HG03025 (cell line): Measurements from ENCODE around the gene RAPGEF1.
"Not testable (repeated sequence)": the region's sequence is repeated elsewhere in the genome, so short reads cannot be mapped to it uniquely, and the experiment has no call there.

Experiments
- ATAC-seq: cut with Tn5 transposase; IDR thresholded peaks from one replicate; pipeline ENCODE4 v1.9.1; 2021; ENCODE audit warnings: mild to moderate bottlenecking, moderate library complexity; ENCODE audit not compliant: unreplicated experiment, low FRiP score

The RAPGEF1 gene

GRCh38 chr9:131753751-131754150 is 13.9 kb upstream of the RAPGEF1 start:
- ATAC-seq = not testable (repeated sequence)

DNA sequence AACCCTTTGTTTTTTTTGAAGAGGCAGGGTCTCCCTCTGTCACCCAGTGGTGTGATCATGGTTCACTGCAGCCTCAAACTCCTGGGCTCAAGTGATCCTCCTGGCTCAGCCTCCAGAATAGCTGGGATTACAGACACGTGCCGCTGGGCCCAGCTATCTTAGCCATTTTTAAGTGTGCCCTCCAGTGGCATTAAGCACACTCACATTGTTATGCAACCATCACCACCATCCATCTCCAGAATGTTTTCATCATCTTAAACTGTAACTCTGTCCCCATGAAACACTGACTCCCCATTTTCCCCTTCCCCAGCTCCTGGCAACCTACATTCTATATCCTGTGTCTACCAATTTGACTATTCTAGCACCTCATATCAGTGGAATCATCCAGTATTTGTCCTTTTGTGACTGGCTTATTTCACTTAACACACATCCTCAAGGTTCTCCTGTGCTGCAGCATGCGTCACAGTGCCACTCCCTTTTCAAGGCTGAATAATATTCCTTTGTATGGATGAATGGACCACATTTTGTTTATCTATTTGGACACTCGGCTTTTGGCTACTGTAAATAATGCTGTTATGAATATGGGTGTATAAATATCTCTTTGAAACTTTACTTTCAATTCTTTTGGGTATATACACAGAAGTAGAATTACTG is 12.5 kb upstream of the RAPGEF1 start:
- no peak for ATAC-seq

DNA sequence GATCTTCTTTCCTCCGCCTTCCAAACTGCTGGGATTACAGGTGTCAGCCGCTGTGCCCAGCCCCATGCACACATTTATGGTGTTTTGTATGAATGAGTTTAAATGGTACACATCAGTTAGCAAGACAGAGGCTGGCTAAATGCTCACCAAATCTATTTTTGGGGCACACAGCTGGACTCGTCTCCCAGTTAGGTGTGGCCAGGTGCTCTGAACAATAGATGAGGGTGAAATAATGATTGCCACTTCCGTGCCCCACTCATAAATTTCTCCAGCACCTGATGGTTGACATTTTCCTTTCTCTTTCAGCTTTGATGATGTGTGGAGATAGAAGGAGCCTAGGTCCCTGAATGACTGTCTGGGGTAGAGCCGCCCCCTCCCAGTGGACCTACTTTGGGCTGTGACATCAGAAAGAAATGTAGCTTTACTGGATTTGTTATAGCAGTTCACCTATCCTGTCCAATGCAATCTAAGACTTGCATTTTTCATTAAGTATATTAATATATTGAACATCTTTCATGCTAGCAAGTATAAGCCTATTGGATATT is 8.6 kb upstream of the RAPGEF1 start:
- no peak for ATAC-seq

DNA sequence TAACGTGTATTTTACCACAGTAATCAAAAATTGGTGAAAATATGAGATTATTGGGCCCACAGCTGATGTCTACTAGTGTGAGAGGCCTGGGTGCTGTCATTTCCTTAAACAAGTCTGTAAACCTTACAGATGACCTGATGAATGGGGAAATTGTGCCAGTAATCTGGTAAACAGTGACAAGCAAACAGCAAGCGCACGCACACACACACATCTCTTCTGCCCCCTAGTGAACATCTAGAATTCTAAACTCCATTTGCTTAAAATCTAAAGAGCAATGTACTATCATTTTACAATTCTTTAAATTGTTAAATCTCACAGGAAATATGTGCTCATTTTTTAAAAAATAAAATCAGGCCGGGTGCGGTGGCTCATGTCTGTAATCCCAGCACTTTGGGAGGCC is 7.5 kb upstream of the RAPGEF1 start:
- no peak for ATAC-seq

DNA sequence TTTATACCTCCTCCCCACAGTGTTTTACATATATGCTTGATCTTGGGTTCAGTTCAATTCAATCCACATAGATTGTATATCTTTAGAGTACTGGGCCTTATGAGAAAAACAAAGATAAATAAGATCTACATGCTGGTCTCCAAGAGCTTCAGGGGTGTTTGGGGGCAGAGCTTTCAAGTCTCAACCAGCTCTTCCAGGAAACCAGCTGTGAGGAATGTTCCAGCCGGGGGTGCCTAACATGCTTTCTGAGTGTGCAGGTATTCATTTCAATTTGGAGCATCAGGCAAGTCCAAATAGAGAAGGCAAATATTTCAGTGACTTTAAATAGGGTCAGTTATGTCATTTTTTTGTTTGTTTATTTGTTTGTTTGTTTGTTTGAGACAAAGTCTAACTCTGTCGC is 5.7 kb upstream of the RAPGEF1 start:
- no peak for ATAC-seq

DNA sequence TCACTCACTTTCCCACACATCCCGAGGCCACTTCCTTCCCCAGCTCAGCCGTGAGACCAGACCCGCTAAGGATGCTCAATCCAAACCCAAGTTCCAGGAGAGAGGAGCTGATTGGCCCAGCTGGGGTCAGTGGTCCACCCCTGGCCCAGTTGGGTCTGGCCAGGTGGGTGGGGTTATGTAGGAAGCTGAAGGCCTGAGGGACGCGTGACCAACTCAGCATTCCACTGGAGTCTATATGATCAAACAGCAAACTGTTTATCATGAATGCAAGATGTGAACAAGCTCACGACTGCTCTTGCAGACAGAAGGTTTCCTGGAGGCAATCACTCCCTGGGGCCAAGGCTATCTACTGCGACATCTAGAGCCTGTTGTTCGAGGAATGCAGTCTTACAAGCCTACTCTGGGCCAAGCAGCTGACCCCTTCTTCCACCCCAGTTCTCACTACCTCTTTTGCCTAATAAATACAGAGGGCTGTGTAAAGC is 4.9 kb upstream of the RAPGEF1 start:
- ATAC-seq = no peak

GRCh38 chr9:131744171-131744719 is 4.4 kb upstream of the RAPGEF1 start:
- no peak for ATAC-seq

DNA sequence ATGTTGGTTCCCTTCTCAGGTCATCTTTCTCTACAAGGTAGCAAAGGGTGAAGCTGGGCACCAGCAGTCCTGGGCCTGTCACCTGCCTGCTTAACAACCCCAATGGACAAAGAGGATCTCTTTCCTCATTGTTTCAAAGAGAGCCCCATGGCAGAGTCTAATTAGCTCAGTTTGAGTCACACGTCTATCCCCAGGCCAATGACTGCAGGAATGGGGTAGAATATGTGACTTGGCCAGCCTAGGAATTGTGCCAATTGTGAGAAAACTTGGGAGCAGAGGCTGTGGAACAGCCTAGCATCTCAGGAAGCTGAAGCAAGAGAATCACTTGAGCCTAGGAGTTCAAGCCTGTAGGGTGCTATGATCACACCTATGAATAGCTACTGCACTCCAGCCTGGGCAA is 3.6 kb upstream of the RAPGEF1 start:
- ATAC-seq = no peak

- ATAC-seq = no peak
Measured at GRCh38 chr9:131743096-131743495, 3.2 kb upstream of the RAPGEF1 start.

DNA sequence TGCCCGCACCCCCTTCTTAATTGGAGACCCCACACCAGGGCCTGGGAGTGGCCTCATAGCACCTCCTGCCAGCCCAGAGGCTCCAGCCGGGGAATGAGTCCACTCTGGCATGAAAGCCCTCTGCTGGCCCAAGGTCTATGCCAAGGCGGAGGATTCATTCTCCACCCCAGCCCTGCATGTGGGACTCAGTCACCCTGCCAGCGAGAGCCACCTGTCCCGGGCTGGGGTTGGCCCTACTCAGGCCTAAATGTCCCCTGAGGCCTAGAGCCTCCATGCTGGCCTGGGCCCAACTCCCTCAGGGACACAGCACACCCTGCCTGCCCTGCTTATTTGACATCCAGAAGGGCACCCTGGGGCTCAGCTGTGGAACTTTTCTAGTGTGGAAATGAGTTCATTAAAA is 1.0 kb upstream of the RAPGEF1 start:
- no peak for ATAC-seq

DNA sequence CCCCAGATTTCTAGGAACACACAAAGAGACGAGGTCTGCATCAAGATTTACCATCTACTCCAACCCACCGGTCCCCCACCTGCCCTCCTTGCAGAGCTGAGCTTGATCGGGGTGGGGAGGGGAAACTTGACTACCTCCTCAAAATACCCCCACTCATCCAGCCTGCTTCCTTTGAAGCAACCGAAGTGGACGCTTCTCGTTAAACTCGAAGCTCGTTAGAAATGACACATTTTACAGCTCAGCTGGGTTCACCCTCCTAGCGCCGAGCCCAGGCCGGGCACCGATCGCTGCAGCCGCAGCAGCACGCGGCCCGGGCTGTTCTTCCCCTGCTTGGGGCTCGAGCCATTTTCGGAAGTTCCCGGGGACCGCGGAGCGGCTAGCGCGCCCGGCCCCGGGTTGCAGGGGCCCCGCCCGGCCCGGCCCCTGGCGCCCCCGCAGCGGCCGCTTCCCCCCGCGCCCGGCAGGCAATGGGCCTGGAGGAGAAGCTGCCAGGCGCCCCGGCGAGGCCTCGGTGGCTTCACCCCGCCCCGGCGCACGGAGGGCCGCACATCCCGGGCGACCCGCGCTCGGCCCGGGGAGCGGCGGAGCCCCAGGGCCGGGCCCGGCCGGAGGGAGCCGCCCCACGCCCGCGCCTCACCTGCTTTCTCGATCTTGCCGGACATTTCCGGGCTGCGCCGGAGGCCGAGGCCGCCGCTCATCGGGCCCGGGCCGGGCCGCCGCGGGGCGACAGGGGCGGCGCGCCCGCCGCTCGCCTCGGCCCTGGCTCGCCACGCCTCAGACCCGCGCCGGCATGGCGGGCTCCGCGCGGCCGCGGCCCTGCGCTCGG is 530 bp downstream of the RAPGEF1 start:
- ATAC-seq = peak; percentile 32

- ATAC-seq = peak; percentile 5
Measured at GRCh38 chr9:131738293-131739132, 1.4 kb downstream of the RAPGEF1 start.

DNA sequence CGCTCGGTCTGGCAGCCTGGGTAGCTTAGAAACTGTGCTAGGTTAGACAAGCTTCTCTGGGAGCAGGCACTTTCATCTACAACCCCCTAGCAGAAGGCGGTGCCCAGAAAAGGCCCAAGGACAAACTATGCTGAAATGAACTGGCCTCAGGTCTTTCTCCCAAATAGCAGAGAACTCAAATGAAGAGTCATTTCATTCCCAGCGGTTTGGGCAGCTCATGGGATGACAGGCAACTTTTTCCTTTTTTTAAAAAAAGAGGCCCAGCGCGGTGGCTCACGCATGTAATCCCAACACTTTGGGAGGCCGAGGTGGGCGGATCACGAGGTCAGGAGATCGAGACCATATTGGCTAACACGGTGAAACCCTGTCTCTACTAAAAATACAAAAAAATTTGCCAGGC is 2.5 kb downstream of the RAPGEF1 start:
- ATAC-seq = no peak

DNA sequence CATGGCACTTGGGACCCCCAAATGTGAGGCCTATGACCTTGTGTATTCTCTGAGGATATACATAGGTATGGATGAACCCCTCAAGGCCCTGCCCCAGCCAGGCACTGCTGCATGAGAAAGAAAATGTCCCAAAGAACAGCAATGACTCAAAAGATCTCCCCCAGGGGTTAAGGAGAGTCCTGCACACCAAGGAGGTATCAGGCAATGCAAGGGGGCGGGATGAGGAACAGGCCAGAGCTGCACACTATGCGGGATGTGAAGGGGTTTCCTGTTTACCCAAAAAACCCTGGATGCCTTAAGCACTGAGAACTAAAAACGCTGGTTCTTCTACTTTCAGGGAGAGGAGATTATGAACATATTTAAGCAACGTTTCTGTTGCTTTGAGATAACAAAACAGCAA is 3.4 kb downstream of the RAPGEF1 start:
- no peak for ATAC-seq

GRCh38 chr9:131735238-131736128 is 4.4 kb downstream of the RAPGEF1 start:
- ATAC-seq = no peak

- no peak for ATAC-seq
Measured at GRCh38 chr9:131734781-131735180, 5.1 kb downstream of the RAPGEF1 start.

- ATAC-seq = no peak
Measured at GRCh38 chr9:131734165-131734610, 5.7 kb downstream of the RAPGEF1 start.

DNA sequence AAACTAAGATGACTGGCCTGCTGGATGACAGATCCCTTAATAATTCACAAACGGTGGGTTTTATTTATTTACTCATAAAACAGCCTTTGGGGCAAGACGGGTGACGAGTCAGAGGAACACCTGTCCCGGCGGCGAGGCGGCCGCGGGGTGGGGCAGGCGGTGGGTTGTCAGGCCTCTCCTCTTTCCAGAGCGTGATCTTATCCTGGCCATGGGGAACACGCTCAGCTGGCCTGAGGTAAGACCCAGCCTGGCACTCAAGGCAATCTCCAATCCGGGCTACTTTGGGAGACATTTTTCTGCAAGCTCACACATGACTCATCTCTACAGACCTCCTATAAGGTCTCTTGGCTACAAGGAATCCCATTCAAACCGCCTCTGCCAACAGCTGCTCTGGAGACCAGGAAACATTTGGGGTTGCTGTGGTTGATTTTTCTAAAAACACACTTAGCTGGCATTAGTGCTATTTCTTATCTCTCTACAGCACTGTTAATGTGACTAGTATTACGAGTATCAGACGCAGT is 6.3 kb downstream of the RAPGEF1 start:
- no peak for ATAC-seq

GRCh38 chr9:131732636-131733289 is 7.1 kb downstream of the RAPGEF1 start:
- ATAC-seq = no peak
